HT-29 (cell line): ENCODE measurements around the gene PTPRCAP. TPM values are rescaled to one million over a fixed set of nuclear protein-coding genes. Genes with fewer than 3 reads are reported as not detected.

Source experiments
- DNase-seq: peaks from one replicate; pipeline ENCODE4 v3.0.0-alpha.2; 2015; ENCODE audit warnings: low spot score
- total RNA-seq: library from RNA; depleted of rRNA; stranded (reverse); fragments of >200 nt; shearing (Covaris generic); gene quantifications from 2 replicates; pipeline ENCODE4 v1.2.3, GENCODE V29; 2014

The PTPRCAP gene
- total RNA-seq, 1 experiment from 2014 or later, result 1.9 TPM

DNA sequence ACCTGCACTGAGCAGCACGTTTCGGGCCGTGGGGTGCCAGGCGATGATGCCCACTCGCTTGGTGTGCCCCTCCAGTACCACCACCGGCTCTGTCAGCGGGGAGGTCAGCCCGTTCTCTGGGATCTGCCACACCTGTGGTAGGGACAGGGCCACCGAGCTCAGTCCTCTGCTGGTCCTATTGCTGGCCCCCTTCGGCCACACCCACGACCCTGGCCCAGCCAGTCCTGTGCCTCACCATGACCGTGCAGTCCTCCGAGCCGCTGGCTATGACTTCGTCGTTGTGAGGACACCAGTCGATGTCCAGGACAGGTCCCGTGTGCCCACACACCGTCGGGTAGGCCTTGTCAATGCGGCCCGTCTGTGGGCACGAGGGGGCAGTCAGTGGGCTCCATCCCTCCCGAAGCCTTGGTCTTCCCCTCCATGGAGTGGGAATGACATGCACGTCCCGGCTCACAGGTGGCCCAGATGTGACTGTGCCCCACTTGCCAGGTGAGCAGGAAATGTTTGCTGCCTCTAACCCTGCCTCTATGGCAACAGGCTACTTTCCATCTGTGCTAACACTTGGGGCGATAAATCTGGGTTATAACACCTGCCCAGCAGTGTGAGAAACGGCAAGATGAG, 4.4 kb upstream of the PTPRCAP start:
- no peak for DNase-seq

DNA sequence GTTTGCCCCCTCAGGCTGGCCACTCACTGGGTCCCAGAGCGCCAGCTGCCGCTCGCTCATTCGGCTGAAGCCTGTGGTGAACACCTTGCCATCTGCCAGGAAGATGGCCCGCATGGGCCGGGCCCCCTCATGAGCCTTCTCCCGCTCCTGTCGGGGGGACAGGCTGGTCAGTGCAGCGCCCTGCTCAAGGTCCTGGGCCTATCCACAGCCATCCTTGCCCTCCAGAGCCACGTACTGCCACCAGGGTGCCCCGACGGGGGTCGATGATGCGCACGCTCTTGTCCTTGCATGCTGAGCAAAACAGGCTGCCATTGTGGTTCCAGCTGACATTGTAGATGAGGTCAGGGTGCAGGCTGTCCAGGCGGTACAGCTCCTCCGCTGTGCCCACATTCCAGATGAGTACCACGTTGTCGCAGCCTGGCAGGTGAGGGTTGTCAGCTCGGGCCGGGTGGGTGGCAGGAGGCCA, 3.6 kb upstream of the PTPRCAP start:
- no peak for DNase-seq

DNA sequence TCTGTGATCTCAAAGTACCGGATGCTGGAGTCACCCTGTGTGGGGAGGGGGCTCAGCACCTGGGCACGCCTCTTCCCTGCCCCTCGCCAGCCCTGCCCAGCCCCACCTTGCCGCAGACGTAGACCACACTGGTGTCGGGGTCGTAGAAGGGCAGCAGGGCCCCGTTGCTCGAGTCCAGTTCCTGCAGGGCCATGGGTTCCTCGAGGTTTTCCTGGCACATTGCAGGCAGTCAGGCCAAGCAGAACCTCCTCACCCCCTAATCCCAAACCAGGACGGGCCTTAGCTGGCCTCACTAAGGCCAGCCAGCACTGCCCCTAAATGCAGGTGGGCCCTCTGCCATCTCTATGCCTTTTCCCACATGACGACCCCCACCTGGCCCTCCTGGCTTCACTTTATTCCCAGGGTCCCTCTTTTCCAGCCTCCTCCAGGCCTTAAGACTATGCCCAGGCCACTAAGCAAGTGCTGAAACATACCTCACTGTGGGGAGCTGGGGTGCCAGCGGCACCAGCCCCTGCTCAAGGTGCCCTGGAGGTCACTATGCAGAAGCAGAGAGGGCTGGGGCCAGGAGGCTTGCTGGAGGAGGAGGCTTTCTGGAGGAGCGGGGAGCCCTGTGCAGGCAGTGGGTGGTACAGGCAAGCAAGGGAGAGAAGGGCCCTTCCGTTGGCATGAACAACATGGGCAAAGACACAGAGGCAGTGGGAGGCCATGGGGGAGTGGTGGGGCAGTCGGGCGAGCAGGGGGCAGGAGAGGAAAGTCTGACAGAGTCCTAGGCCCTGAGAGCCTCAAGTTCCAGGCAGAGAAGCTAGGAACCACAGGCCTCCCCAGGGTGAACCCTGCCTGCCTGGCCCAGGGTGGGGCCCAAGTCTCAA, 3.0 kb upstream of the PTPRCAP start:
- DNase-seq, result no peak

DNA sequence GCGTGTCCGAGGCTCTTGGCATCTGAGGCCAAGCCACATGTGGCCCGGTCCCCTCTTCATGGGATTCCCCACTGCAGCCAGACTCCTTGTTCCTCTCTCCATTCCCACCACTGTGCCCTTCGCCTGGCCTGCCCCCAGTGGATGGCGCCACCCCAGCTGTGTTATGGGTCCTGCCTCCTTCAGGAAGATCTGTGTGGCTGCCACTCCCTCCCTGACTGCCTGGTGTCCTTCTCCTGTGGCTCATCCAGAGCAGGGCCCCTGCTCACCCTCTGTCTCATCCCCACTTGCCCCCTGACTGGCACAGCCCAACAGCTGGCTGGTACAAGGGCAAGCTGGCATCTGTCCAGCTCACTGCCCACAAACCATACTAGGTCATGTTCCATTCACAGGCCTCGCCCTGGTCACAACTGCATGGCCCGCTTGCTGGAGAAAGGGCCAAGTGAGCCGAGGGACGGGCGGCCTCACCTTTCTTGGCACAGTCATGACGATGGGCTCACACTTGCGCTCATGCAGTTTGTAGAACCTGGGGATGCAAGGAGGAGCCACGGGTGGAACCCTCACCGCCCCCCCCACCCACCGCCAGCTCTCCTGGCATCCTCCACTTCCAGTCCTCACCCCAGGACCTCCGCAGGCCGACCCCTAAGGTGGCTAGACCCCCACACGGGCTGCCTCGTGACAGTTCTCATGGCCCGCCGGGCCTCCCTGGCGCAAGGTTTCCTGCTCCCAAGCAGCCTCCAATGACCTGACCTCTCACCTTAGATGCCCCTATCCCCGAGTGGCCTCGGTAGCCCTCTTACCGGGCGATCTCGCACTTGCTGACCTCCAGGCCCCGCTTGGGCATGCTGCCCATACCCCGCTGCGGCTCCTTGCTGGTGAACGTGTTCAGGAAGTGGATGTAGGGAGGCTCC, 2.1 kb upstream of the PTPRCAP start:
- DNase-seq, result peak; percentile 56

DNA sequence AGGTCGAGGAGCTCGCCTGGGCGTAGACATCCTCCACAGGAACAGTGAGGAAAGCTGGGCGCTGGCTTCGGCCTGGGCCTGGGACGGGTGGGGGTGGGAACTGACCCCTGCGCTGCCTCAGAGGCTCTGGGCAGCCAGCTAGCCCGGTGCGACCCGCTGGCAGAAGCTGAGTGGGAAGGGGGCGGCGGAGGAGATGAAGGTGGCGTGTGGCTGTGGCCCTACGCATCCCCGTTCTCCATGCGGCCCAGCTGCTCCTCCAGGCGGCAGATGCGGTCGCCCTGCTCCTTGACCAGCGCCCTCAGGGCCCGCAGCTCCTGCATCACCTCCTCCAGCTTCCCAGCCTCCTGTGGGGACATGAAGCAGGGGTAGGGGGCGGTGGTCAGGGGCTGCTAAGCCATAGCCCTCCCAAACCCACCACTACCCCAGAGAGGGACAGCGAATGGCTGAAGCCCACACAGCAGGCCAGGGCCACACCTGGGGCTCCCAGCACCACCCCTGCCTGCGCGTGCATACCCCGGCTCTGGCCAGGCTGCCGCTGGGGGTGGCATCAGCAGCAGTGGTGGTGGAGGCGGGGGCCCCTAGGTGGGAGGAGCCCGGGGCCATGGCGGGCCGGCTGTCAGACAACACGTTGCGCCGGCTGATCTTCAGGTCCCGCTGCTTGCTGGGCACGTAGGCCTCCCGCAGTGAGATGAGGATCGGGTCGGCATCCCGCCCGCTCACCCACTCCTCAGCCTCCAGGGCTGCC, 848 bp upstream of the PTPRCAP start:
- DNase-seq, result no peak

DNA sequence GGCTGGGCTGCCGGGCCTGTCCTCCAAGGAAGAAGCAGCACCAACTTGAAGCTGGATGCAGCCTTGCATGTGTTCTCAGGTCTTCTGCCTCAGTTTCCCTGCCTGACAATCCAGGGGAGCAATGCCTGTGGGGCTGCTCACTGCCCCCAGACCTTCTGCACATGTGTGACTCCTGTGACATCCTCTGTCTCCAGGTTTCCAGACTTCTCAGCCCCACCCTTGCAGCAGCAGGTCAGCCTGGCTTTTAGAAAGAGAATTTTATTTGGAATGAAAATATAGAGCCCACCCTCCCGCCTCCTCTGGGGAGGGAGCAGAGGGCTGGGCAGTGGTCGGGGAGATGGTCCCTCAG, 301 bp upstream of the PTPRCAP start:
- no peak for DNase-seq

DNA sequence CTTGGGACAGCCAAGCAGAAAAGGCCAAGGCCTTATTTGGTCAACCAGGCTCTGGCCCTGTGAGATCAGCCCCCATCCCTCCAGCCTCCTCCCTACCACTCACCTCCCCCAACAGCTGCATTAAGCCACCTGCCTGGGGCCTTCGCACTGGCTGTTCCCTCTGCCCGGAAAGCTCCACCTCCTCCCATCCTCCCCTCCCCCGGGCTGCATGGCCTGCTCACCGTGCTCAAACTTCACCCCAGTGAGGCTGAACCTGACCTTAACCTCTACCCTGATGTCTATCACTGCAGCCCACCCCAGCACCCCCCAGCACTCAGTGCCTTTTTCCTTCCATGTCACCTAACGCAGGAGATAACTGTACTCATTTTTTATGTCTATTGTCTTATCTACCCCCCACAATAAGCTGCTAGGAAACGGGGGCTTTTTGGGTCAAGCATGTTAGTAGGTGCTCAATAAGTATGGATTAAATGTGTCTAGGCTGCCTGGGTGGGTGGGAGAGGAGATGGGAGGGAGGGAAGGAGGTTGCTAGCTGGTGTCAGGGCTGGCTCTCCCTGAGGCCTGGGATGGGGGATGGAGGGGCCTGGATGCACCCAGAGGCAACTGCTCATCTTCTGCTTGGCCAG, 912 bp downstream of the PTPRCAP start:
- no peak for DNase-seq

DNA sequence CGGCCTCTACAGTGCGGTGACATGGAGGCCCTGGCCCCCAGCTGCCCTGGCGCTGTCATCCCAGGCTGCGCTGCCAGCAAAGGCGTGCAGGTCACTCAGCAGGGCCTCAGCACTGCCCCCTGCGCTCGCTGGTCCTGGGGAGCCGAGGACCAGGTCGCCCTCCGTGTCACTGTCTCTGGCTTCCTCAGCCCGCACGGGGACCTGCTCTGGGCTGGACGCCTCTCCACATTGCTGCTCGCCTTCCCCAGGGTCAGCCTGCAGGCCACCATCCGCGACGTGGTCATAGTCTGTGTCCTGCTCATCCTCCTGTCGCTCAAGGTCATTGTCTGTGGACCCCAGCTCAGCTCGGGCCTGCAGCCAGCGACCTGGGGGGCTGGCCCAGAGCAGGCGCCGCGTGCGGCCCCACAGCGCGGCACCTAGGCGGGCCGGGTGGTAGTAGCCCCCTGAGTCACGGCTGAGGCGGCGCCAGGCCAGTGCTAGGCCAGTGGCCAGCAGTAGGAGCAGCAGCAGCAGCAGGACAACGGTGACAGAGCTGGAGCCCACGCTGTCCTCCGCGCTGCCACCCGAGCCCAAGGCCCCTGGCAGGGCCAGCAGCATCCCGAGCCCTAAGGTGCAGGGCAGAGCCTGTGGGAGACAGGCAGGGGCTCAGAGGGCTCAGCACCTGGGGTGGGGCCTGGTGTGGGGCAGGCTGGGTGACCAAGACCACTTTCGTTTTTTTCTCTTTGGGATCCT, 1.6 kb downstream of the PTPRCAP start:
- DNase-seq, result no peak

DNA sequence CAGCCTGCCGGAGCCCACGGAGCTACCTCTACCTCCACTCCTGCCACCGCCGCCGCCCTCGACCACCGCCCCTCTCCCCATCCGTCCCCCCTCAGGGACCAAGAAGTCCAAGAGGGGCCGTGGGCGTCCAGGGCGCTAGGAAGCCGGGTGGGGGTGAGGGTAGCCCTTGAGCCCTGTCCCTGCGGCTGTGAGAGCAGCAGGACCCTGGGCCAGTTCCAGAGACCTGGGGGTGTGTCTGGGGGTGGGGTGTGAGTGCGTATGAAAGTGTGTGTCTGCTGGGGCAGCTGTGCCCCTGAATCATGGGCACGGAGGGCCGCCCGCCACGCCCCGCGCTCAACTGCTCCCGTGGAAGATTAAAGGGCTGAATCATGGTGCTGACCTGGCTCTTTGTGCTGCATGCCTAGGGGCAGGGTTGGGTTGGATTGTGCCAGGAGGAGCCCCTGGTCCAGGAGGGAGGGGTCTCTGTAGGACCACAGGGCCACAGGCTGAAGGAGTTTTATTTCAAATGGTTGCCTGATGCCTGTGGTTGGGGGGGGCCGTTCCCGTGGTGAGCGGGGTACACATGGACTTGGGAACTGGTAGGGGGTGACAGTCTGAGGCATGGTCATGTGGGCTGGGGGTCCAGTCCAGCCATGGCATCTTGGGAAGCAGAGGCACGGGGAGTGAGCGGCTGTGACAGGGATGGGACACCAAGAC, 2.3 kb downstream of the PTPRCAP start:
- no peak for DNase-seq

DNA sequence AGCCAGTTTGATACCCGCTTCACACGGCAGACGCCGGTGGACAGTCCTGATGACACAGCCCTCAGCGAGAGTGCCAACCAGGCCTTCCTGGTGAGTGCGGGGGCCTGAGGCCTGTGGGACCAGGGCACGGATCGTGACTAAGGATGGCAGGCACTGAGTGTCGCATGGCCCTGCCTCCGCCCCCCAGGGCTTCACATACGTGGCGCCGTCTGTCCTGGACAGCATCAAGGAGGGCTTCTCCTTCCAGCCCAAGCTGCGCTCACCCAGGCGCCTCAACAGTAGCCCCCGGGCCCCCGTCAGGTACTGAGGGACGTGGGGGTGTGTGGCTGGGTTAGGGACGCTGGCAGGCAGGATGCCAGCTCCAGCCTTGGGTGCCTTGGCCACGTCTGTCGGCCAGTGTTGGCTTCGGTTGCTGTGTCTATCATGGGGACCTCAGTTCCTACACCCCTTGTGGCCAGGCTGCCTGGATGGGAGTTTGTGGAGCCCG, 3.0 kb downstream of the PTPRCAP start:
- DNase-seq, result no peak

DNA sequence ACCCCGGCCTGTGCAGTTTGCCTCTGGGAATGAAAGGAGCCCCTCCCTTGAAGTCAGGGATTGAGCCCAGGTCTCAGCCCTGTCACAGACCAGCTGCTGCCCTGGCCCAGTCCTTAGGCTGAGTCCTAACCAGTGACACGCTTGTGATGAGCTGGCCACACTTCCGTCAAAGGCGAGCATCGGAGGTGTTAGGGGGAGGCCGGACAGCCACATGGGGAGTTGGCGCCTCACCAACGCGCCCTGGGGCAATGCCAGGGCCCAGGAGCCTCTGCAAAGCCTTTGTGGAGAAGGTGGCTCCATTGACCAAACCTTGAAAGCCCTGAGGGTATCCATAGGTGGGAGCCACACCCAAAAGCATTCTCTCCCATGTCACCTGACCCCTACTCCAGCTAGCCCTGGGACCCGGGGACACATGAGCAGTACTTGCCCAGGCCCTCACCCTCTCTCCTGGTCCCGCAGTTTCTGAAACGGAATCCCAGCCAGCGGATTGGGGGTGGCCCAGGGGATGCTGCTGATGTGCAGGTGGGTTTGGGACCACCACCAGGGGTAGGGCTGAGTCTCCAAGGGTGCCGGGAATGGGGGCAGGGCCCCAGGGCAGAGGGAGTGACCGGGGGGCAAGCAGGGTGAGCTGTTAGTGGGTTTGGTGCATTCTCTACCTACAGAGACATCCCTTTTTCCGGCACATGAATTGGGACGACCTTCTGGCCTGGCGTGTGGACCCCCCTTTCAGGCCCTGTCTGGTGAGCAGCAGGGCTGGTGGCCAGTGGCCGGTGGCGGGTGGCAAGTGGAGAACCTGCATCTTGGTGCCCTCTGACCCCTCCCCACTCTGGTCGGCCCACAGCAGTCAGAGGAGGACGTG, 3.7 kb downstream of the PTPRCAP start:
- no peak for DNase-seq

DNA sequence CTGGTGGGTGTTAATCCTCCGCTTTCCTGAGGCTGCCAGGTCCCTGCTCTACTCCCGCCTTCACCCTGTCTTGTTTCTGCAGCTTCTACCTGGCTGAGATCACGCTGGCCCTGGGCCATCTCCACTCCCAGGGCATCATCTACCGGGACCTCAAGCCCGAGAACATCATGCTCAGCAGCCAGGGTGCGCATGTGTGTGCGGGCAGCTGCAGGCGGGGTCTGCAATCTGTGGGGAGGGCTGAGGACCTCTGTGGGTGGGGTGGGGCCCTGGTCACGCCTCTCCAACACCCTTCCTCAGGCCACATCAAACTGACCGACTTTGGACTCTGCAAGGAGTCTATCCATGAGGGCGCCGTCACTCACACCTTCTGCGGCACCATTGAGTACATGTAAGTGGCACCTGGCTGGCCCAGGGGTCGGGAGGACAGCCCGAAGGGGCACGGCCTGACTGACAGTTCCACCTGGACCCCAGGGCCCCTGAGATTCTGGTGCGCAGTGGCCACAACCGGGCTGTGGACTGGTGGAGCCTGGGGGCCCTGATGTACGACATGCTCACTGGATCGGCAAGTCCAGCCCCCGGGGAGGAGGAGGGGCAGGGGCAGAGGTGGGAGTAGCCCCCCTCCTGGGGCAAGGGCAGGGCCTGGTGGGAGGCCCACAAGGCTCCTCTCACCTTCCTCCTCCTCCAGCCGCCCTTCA, 4.7 kb downstream of the PTPRCAP start:
- no peak for DNase-seq

DNA sequence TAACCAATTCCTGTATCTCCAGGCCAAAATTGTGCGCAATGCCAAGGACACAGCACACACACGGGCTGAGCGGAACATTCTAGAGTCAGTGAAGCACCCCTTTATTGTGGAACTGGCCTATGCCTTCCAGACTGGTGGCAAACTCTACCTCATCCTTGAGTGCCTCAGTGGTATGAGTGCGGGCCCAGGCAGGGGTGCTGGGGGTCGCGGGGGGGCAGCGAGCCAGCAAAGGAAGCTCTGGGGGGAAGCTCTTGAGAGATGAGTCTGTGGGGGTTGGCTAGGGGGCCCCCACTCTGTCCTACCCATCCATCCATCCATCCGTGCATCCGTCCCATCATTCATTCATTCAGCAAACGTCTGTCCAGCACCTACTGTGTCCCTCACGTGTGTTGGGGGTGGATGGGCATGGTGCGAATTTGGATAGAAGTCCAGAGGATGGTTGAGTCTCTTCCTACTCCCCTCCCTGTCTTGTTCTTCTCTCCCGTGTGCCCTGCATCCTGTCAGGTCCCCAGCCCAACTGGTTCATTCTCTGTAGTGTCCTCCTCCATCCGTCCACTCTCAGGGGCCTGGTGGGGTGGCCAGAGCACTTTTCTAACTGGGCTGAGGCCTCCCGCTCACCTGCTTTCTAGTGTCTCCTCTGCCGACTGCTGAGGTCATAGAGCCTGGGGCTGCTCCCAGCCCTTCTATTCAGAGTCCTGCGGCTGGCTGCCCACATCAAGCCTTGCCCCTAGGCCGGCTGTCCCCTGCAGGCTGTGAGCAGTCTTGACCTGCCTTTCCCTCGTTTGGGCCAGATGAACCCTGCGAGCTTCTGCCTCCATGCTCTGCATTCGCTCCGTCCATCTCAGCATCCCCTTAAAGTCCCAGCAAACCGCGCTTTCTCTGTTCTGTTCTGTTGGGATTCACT, 5.9 kb downstream of the PTPRCAP start:
- DNase-seq, result no peak

DNA sequence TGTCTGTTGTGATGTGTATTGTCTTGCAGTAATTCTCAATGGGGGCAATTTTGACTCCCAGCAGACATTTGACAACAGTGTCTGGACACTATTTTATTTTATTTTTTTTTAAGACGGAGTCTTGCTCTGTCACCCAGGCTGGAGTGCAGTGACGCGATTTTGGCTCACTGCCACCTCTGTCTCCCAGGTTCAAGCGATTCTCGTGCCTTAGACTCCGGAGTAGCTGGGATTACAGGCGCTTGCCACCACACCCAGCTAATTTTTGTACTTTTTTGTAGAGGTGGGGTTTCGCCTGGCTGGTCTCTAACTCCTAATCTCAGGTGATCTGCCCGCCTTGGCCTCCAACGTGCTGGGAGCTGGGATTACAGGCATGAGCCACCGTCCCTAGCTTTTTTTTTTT, 7.8 kb downstream of the PTPRCAP start:
- DNase-seq, result no peak

DNA sequence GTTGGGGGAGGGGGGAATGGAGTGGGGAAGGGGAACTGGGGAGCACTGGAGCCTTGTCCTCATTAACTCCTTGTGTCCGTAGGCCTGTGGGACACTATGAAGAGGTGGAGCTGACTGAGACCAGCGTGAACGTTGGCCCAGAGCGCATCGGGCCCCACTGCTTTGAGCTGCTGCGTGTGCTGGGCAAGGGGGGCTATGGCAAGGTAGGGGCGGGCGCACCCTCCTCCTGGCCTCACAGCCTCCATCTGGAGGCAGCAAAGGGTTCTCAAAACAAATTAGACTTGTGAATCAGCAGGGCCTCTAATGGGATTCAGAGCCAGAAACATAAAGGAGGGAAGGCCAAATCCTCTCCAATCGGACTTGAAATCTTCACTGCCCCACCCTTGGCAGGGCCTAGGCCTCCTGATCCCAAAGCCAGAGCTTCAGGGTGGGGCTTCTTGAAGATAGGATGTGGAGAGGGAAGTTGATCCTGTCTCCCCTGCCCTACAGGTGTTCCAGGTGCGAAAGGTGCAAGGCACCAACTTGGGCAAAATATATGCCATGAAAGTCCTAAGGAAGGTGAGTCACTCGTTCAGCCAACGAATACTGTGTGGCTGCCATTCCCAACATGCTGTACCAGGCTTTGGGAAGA, 8.3 kb downstream of the PTPRCAP start:
- DNase-seq, result no peak
